LNCAP (cell line): ENCODE data around the gene RNH1.

Experiments
- TF ChIP-seq, protein P1 (sequence below): fragments of 450-650 bp; IDR thresholded peaks from 2 replicates; pipeline ENCODE4 v1.5.1; 2017; ENCODE audit warnings: mild to moderate bottlenecking

The RNH1 gene

DNA sequence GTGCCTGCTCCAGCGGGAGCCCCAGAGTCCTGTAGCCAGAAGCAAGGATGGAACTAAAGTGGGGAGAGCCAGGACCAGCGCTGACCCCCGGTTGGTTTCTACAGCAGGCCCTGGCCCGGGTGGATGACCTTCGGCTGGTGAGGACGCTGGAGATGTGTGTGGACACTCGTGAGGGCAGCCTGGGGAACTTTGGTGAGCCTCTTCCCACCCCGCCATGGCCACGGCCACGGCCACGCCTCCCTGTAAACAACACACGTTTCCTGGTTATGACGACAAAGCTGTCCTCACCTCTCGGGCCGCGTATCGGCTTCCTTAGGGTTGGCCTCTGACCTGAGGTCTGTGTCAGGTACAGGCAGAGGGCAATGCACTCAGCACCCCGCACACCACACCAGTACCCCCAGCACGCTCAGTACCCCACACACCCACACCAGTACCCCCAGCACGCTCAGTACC is 34.4 kb upstream of the RNH1 start:
- TF ChIP-seq, protein P1, sequence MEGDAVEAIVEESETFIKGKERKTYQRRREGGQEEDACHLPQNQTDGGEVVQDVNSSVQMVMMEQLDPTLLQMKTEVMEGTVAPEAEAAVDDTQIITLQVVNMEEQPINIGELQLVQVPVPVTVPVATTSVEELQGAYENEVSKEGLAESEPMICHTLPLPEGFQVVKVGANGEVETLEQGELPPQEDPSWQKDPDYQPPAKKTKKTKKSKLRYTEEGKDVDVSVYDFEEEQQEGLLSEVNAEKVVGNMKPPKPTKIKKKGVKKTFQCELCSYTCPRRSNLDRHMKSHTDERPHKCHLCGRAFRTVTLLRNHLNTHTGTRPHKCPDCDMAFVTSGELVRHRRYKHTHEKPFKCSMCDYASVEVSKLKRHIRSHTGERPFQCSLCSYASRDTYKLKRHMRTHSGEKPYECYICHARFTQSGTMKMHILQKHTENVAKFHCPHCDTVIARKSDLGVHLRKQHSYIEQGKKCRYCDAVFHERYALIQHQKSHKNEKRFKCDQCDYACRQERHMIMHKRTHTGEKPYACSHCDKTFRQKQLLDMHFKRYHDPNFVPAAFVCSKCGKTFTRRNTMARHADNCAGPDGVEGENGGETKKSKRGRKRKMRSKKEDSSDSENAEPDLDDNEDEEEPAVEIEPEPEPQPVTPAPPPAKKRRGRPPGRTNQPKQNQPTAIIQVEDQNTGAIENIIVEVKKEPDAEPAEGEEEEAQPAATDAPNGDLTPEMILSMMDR, result no peak

DNA sequence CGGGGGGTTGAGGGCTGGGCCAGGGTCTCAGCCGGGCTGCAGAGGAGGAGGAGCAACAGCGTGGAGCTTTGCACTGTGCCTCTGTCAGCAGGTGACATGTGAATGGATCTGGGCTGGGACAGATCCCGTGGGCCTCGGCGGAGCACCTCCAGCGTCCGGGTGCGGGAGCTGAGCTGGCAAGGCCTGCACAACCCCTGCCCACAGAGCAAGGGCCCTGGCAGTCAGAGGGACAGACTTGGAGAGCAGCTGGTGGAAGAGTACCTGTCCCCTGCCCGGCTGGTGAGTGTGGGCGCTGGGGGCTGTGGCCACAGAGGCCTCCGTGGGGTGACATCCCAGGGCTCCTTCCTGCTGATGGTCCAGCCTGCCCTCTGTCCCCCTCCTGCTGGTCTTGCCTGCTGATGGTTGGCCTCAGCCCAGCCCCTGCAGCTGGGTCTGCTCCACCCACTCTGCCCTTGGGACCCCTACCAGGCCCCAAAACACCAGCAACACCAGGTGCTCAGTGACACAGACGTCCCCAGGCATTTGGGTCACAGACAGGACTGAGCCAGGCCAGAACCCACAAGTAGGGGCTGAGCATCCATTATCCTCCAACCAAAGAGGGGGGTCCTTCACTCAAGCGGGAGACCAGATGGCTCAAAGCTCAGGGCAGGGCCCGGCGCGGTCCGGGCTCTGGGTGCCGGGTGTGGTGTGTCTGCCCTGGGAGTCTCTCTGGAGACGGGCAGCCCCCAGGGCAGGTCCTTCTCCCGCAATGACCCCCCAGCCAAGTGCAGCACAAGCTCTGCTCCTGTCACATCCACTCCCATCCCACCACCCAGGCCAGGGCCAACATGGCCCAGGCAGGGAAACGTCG is 33.8 kb upstream of the RNH1 start:
- TF ChIP-seq, protein P1, result no peak

DNA sequence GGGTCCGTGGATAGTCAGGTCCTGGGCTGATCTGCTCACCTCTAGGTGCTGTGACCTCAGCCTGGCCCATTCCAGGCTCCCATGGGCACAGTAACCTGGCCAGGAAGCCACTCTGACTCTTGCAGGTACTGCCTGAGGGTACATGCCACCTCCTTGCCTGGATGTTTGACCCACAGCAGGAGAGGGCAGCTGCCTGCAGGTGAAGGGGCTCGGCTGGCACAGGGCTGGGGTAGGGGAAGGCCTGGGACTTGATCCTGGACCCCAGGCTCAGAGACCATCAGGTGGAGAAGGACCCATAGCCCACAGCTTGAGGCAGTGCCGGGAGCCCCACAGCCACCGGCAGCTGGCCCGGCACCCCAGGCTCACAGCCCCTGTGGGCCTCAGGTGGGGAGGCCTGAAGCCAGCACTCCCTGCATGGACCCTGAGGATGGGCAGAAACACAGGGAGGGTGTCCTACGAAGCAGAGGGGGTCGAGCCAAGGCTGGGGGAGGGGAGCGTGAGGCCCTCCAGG is 33.0 kb upstream of the RNH1 start:
- TF ChIP-seq, protein P1, result no peak

DNA sequence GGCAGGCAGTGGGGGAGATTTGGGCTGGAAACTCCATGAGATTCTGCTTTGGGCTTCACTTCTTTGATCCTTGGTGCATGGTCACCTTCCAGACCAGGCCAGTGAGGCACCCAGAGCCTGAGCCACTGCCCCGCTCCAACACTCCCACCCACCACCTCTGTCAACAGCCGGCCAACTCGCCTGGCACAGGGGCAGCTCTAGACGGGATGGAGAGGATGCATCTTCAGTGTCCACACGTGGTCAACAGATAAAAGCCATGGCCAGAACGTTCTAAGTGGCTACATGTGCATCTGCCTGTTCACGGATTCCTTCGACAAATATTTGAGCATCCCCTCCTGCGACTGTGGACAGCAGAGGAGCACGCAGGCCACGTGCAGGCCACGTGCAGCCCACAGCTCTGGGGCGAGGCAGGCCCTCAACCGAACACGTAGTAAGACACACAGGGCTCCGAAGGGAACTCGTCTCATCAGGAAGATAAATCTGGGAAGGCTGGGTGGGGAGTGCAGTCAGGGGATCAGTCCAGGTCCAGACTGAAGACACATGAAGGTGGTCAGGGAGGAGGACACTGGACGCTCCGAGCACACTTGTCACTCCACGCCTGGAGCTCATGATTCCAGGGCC is 31.5 kb upstream of the RNH1 start:
- TF ChIP-seq, protein P1, result no peak

- TF ChIP-seq, protein P1, result no peak
Observed at GRCh38 chr11:537622-538430, 30.8 kb upstream of the RNH1 start.

DNA sequence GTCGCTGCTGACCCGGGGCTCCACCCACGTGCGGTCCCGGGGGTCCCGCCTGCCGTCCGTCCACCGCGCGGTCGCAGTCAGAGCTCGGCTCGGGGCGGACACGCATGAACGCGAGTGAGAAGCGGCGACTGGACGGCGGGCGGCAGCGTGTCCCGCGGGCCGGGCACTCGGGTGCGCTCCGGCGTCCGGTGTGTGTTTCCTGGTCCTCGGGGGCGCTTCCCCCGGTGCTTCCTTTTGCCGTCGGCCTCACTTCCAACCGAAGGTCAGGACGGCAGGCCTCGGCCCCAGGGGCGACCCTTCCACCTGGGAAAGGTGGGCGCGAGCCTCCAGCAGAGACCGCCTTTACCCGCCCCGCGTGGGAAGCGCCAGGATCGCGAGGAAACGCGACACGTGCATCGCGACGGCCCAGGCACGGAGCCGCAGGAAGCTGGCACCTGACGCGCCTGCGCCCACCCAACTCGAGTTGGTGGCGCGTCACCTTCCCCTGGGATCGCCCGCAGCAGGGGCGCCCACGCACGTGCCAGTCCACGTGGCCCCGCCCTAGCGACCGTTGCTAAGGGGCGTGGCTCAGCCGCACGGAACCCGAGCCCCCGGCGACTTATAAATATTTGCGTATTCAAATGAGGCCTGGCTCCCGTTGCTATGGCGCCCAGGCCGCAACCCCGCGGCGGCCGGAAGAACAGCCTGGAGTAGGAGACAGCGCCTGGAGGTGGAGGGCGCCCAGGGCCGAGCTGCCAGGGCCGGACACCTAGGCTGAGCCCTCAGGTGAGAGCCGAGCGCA is 30.0 kb upstream of the RNH1 start, which contains the start of gene LRRC56:
TSS of gene LRRC56 (plus strand) at position 687 of the 781 bp plus-strand sequence. CDS start 3,158 bp downstream, outside the sequence.
- TF ChIP-seq, protein P1, result no peak
